ENCODE results near the gene RNASEL. TPM values are rescaled to one million over a fixed set of nuclear protein-coding genes. Genes with fewer than 3 reads are reported as not detected.

Gene RNASEL
- total RNA-seq, 4 donors from 2014 or later, result 6.1 to 8.0 (median 7.1) TPM

- TF ChIP-seq, protein P1, sequence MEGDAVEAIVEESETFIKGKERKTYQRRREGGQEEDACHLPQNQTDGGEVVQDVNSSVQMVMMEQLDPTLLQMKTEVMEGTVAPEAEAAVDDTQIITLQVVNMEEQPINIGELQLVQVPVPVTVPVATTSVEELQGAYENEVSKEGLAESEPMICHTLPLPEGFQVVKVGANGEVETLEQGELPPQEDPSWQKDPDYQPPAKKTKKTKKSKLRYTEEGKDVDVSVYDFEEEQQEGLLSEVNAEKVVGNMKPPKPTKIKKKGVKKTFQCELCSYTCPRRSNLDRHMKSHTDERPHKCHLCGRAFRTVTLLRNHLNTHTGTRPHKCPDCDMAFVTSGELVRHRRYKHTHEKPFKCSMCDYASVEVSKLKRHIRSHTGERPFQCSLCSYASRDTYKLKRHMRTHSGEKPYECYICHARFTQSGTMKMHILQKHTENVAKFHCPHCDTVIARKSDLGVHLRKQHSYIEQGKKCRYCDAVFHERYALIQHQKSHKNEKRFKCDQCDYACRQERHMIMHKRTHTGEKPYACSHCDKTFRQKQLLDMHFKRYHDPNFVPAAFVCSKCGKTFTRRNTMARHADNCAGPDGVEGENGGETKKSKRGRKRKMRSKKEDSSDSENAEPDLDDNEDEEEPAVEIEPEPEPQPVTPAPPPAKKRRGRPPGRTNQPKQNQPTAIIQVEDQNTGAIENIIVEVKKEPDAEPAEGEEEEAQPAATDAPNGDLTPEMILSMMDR (IDR thresholded peaks at IDR 0.05), result no peak
- TF ChIP-seq POLR2A (IDR thresholded peaks at IDR 0.05), result no peak
These were observed 11.1 kb upstream of the RNASEL start for GRCh38 chr1:182600036-182600713.

GRCh38 chr1:182599339-182599738 is 10.3 kb upstream of the RNASEL start:
- intact Hi-C loops (cut with DNase I; ENCODE audit: low total_unique reads), result no loop called here
- TF ChIP-seq, protein P1 (IDR thresholded peaks at IDR 0.05), result no peak
- no peak for TF ChIP-seq POLR2A (IDR thresholded peaks at IDR 0.05)
- H3K4me3 ChIP-seq (ENCODE audit: low read depth, poor library complexity, severe bottlenecking), result no peak overlapping the region
- DNase-seq (ENCODE audit: low spot score in 2 of 2), result peak in 1 of 2 donors; percentile 61
- WGBS, 2 donors, result 77 to 83% methylated on average over 6 of the region's 6 CpGs

More at GRCh38 chr1:182600036-182600713, 11.1 kb upstream of the RNASEL start:
- no peak overlapping the region for H3K4me3 ChIP-seq (ENCODE audit: low read depth, poor library complexity, severe bottlenecking)
- intact Hi-C loops (cut with DNase I; ENCODE audit: low total_unique reads), result loop anchor here (2.0 to 5.0 kb wide), 2 partner anchors 185 to 518 kb away; no protein-coding TSS in a partner anchor
- DNase-seq (ENCODE audit: low spot score in 2 of 2), result no peak
- WGBS, 2 donors, result 86 to 90% methylated on average over 17 of the region's 17 CpGs

GRCh38 chr1:182598296-182598695 is 9.2 kb upstream of the RNASEL start:
- no peak for TF ChIP-seq POLR2A (IDR thresholded peaks at IDR 0.05)
- H3K4me3 ChIP-seq (ENCODE audit: low read depth, poor library complexity, severe bottlenecking), result no peak overlapping the region
- intact Hi-C loops (cut with DNase I; ENCODE audit: low total_unique reads), result no loop called here
- 71 to 75% methylated on average over 5 of the region's 5 CpGs for WGBS, 2 donors
- DNase-seq (ENCODE audit: low spot score in 2 of 2), result peak in 1 of 2 donors; percentile 65

DNA sequence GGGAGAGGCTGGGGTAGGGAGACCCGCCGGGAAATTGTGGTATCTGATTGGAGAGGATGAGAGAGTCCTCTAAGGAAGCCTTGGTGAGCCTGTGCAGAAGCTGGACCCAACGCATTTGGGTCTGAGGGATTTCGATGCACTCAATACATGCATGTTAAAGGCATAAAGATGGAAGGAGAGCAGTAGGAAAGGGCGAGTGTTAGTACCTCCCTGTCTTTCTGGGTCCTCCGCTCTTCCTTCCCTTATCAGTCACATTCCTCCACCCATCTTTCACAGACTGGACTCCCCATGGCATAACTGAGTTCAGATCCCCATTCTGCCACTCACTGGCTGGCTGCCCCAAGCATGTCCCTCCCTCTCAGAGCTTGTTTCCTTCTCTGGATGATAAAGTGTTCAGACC is 7.9 kb upstream of the RNASEL start:
- no peak for TF ChIP-seq POLR2A (IDR thresholded peaks at IDR 0.05)
- DNase-seq (ENCODE audit: low spot score in 2 of 2), result no peak
- H3K4me3 ChIP-seq (ENCODE audit: low read depth, poor library complexity, severe bottlenecking), result no peak overlapping the region
- intact Hi-C loops (cut with DNase I; ENCODE audit: low total_unique reads), result no loop called here
- WGBS, 2 donors, result 87 to 95% methylated on average over 6 of the region's 6 CpGs

- WGBS, 2 donors, result 41 to 47% methylated on average over 4 of the region's 4 CpGs
- intact Hi-C loops (cut with DNase I; ENCODE audit: low total_unique reads), result no loop called here
- DNase-seq (ENCODE audit: low spot score in 2 of 2), result peak; percentile 68 to 90
- H3K4me3 ChIP-seq (ENCODE audit: low read depth, poor library complexity, severe bottlenecking), result no peak overlapping the region
- TF ChIP-seq POLR2A (IDR thresholded peaks at IDR 0.05), result no peak
- TF ChIP-seq, protein P1 (IDR thresholded peaks at IDR 0.05), result peak in 1 of 3 donors; percentile 60
These were observed 6.7 kb upstream of the RNASEL start for GRCh38 chr1:182595641-182596240.

DNA sequence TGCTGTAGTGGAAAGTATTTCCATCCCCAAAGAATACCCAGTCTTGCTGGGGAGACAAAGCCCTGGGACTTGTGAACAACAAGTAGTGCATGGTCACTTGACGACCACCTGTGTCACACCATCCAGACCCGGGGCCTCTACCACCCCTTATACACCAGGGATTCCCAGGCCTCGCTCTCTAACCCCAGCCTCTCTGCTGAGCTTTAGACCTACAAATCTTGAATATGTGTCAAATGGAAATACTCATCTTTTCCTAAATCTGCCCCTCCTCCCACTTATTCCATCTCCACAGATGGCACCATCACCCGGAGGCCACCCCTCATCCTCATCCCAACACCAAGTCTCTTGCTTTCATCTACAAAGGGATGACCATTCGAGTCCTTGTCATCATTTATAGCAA is 875 bp upstream of the RNASEL start:
- 94% methylated on average over 5 of the region's 5 CpGs for WGBS, 2 donors
- H3K4me3 ChIP-seq (ENCODE audit: low read depth, poor library complexity, severe bottlenecking), result no peak overlapping the region
- DNase-seq (ENCODE audit: low spot score in 2 of 2), result no peak
- TF ChIP-seq, protein P1 (IDR thresholded peaks at IDR 0.05), result no peak
- no peak for TF ChIP-seq POLR2A (IDR thresholded peaks at IDR 0.05)
- intact Hi-C loops (cut with DNase I; ENCODE audit: low total_unique reads), result no loop called here

Measured in lower leg skin (tissue), 4 donors.